ENCODE measurements around the gene ADAM22.

Gene ADAM22

DNA sequence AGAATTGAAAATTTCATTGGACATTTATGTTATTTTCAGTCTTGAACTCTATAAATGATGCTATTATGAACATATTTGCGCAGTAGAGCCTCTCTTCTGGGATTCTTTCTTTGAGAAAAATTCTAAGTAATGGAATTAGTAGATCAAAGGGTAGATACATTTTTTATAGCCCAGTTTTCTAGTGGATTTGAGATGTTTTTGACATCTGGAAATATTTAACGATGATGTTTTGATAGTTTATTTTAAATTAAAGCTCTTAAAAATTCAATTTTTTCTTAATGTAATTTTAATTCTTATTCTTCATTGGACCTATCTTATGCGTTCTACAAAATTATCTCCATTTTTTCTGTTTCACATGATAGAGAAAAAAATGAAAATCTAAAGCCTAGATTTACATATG, 103.0 kb downstream of the ADAM22 start:
- DNase-seq (ENCODE audit: low read depth in 3 of 3), result no peak

DNA sequence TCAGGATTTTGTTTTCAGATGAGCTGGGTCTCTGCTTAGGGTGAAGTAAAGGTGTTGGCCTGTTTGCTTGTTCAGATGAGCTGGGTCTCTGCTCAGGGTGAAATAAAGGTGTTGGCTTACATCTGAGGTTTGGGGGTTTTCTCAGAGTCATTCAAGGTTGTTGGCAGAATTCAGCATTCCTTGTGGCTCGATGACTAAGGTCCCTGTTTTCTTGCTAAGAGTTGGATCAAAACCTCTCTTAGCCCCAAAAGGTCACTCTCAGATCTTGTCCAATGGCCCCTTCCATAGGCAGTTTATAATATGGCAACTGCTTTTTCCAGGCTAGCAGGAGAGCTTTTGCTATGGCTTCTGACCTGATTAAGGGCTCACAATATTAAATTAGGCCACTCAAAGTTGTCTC, 106.6 kb downstream of the ADAM22 start:
- DNase-seq (ENCODE audit: low read depth in 3 of 3), result no peak

DNA sequence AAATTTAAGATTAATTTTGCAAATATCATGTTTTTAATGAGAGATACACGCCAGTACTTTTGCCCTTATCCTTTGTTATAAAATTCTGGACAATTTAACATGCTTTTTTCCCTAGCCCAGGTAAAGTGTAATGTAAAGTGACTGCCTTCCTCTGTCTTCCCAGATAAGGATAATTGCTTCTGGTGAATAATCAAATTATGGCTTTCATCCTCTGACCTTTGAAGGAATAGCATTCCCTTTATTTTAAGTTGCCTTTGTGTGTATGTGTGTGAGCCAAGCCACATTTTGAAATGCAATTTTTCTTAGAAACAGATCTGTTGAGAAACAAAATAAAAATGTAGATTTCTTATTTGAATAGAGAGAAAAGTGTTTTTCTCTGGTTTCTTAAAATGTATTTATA, 107.5 kb downstream of the ADAM22 start:
- DNase-seq (ENCODE audit: low read depth in 3 of 3), result no peak

DNA sequence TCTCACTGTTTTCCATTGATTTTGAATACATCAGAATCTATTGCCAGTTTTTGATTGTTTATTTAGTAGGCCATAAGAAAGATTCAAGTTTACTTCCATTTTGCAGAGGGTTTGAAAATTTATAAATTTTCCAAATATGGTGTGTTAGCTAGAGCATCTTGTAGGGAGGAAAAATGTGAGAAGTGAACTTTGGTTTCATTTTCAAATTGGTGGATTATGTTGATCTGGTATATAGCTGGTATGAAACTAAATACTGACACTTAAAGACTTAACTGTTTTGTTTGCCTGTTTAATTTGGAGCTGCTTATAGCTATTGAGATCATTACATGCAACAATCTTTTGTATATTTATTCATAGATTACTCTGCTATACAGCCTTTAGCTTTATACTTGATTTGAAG, 108.1 kb downstream of the ADAM22 start:
- DNase-seq (ENCODE audit: low read depth in 3 of 3), result no peak

DNA sequence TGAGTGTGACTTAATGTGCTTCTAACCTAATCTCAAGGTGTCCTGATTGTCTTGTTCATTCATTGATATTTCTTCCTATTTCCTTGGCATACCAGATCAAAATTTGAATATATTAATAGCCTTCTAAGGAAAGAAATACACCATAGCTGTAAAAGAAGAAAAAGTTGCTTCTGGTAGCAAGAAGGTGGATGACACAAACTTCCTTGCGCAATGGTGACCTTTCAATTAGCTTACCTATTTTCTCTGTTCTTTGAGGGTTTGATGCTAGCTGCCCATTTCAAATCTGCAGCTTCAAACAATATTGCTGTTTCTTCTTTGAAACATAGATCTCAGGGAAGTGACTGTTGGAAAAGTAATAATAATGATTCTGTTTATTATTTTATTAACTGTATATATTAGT, 108.8 kb downstream of the ADAM22 start:
- DNase-seq (ENCODE audit: low read depth in 3 of 3), result no peak

DNA sequence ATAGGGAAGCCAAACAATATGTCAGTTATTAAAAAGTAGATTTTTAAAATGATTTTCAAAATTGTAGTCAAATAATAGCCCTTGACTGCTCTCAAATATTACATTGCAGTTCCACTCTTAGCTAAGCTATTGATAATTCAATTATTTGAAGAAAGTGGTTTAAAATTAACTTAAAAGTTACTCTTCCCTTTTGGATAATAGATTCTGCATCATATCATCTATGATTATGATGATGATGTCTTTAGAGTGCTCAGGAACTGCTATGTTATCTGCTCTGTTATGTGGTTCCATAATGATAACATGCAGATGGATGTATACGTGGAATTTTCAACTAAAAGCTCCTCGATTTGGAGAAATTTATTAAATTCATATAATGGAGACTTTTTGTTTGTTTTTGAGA, 110.0 kb downstream of the ADAM22 start:
- no peak for DNase-seq (ENCODE audit: low read depth in 3 of 3)

DNA sequence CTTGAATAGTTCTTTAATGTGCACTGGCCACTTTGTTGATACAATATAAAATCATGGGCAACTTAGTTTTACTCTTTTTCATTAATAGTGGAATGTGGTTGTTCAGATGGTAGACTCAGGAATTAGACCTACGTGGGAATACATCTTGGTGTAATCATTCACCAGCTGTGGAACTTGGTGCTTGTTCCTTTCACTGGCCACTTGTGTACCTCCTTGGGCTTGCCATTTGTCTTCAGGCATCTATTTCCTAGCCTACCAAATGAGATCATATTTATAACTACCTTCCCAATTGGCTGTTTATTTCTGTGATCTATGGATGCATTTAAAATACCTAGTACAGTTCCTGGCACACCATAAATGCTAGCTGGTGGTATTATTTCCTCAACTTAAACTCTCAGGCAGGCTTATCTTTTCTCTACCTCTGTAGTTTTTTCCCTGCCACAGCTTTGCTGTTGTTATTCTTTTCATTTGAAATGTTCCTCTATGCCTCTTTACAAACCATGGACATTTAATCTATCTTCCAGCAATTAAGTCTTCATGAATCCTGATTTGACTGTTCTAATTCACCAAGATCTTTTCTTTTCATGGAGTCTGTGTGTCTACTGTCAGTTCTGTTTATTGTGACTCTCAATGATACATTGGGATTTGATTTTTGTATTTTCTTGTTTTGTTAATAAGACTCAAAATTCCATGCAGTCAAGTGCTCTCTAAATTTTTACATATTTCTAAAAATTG, 113.0 kb downstream of the ADAM22 start:
- DNase-seq (ENCODE audit: low read depth in 3 of 3), result no peak

DNA sequence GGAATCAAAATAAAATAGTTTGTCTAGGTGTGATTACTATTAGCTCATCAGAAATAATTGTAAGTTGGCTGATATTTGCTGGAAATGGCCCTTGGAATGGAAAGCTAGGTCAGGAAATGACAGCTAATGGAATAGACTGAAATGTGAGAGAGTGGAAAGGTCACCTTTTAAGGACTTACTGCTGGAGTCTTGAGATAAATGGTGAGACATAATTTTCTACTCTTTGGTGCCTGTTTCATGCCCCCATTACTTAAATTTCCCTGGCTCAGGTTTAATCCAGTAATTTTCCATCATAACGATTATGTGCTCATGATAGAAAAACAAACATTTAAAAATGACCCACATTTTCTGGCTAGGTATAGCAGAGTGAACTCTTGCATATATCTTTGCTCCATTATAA, 123.6 kb downstream of the ADAM22 start:
- DNase-seq (ENCODE audit: low read depth in 3 of 3), result no peak

DNA sequence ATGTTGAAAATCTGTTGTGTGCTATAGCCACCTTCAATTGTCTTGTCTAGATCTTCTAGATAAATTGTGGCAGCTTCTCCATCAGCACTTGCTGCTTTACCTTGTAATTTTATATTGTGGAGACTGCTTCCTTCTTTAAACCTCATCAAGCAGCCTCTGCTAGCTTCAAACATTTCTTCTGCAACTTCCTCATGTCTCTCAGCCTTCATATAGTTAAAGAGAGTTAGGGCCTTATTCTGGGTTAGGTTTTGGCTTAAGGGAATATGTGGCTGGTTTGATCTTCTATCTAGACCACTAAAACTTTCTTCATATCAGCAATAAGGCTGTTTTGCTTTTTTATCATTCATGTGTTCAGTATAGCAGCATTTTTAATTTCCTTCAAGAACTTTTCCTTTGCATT, 128.2 kb downstream of the ADAM22 start:
- no peak for DNase-seq (ENCODE audit: low read depth in 3 of 3)

DNA sequence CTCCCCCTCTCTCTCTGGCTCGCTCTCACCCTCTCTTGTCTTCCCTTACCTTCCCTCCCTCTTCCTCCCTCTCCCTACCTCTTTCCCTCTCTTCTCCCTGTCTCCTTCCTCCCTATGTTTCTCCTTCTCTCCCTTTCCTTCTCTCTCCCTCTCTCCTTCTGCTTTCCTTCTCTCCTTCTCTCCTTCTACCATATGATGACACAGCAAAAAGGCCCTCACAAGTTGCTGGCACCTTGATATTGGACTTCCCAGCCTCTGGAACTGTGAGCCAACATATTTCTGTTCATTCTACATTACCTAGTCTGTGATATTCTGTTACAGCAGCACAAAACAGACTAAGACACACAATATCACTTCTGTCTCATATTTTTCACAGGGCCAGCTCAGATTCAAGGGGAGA, 135.0 kb downstream of the ADAM22 start:
- DNase-seq (ENCODE audit: low read depth in 3 of 3), result no peak

DNA sequence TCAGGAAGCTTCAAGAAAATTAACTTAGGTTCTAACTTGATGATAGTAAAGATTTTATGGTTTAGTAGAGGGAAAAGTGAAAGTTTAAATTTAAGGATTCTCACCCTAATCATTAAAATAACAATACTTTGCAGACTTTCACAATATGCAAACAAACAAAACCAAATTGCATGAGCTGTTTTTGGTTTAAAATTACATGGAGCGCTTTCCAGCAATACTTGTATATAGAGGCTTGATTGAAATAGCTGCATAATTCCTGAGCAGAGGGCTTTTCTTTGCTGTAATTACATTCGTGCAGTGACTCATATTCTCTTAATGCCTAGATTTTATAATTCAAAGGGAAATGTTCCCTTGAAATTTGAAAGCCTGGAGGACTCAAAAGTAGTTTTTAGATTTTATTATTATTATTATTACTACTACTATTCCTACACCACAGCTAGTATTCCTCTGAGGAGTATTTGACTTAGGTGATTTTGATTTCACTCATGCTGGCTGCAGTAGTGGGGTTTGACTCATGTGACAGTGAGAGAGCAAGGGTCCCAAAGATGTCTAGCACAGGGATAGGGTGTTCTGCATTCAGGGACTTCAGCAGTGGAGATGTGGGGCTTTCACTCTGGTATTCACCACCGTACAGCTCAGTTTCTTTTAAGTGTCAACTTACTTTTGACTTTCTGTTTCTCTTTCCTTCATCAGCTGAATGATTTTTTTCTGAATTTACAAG, 138.1 kb downstream of the ADAM22 start:
- no peak for DNase-seq (ENCODE audit: low read depth in 3 of 3)

DNA sequence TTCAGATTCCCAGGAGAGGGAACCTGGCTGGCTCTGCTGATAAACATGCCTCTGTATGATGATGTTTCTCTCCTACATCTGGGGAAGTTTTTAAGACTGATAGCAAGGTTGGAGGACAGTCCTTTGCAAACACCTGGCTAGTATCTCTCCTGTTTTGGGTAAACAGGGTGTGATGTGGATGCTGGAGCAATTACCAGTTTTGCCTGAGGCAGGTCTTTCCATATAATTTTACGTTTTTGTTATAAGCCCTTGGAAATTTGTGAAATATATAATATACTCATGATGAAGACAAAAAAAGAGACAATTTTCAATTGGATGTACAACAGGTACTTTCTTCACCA, 138.6 kb downstream of the ADAM22 start:
- DNase-seq (ENCODE audit: low read depth in 3 of 3), result no peak

DNA sequence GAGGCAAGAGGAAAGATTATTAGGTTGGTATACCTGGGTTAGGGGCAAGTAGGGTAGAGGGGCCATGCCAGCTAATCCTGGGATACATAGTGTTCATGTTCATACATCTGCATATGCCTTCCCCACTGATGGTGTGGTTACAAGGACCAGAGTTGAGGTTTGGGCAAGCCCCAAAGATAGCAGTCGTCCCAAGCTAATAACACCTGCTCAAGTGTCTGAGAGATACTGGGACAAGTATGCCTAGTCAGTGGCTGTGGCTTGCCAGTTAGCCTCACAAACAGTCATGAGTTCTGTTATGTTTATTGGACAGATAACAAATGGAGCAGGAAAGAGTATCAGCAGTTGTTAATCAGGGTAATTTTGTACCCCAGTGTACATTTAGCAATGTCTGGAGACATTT, 139.6 kb downstream of the ADAM22 start:
- DNase-seq (ENCODE audit: low read depth in 3 of 3), result no peak

DNA sequence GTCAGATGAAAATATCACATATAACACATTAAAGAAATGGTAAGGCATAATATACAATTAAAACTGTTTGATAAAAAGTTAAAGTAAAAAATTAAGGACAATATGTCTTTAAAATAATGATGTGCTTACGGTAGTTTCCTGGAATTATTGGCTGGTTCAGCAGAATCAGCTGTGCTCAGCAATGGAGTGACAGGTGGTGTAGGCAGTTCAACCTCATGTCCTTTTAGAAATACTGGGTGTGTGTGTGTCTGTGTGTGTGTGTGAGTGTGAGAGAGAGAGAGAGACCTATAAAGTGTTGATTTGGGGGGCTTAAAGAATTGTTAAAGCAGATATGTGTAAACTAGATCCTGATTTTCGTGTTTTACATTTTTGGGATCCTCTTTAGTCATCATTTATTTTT, 141.2 kb downstream of the ADAM22 start:
- no peak for DNase-seq (ENCODE audit: low read depth in 3 of 3)

DNA sequence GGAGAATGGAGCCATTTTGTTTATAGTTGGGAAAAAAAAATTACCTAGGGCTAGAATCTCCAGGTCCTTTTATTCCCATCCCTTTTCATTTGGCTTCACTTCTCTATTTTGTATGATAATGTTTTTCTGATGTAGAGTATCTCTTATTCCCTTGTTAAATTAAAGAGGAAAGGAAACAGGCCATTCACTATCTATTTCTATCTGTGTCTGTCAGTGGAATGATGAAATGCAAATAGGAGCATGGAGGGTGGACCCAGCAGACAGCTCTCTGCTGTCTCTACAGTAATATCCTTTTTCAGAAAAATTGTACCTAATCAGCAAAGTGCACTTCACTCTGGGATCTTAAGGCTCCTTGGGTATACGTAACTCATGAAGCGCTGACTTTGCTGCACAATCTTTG, 149.8 kb downstream of the ADAM22 start:
- DNase-seq (ENCODE audit: low read depth in 3 of 3), result no peak

DNA sequence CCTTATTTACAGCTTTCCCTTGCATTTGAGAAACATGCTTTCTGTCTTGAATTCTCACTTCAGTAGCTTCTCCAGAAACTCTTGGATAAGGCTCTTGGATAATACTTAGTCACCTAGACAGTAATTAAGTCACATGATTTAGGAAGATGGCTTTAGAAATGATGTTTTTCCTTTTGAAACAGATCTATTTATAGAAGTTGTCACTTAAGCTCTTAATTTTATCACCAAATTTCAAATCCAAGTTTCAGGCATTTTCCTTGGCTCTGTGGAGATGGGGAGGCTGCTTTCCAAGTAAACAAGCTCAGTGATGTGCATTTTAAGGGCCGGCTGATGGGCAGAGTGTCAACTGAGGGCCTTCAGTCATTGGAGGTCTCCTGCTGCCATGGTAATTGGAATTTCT, 155.5 kb downstream of the ADAM22 start:
- DNase-seq (ENCODE audit: low read depth in 3 of 3), result no peak

DNA sequence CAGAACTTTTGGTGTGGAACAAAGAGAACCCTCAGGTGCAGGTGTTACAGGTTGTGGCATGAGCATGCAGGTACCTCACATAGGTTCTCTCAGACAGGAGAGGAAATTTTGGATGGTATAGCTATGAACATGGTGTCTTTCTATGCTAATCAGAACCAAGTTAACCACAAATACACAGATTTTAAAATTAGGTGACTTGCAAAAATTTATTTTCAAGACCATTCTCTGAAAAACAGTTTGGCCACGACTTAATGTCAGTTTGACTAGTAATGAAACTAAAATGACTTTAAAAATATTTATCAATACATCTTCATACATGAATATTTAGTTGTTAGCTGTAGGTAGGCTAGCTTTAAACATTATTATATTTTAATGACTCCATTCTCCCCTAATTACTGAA, 156.2 kb downstream of the ADAM22 start:
- no peak for DNase-seq (ENCODE audit: low read depth in 3 of 3)

DNA sequence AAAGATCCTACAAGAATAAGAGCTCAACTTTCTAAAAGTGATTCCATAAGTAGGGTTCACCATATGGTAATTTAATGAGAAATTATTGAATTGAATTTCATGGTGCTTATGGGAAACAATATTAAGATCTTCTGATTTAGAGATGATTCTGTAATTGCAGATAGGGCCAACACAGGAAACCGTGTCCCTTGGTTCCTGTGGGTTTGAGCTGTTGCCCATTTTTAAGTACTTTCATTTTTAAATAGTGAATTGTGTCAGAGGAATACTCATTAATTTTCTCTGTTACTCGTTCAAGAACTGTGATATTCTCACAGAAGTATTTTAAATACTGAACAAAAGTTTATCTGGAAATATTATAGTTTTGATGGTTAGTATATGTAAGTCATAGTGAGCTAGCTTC, 156.6 kb downstream of the ADAM22 start:
- DNase-seq (ENCODE audit: low read depth in 3 of 3), result no peak

DNA sequence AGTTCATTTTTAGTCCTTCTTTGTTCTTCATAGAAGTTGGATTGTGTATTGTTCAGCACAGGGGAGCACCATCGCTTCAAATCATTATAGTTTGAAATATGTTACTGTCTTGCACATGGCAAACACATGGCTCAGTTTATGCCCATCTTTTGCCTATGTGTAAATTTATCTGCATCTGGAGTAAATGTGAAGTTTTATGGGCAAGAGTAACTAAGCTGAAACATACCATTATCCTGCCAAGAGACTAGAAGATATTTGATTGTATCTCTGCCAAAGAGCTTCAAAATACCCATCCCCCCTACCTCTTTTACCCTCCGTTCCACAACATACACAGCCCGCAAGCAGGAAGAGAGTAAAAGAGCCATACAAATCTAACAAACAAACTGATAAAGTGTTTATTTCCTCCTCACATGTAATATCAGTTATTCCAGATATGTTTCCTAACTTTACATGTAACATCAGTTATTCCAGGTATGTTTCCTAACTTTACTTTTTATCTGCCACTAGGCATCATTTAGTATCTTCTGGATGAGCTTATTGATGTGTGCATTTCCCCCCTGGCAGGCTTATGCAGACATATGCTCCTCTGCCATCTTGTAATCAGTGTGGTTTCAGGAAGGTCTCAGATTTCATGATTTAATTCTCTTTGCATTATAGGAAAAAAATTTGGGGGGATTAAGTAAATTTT, 158.1 kb downstream of the ADAM22 start:
- no peak for DNase-seq (ENCODE audit: low read depth in 3 of 3)

DNA sequence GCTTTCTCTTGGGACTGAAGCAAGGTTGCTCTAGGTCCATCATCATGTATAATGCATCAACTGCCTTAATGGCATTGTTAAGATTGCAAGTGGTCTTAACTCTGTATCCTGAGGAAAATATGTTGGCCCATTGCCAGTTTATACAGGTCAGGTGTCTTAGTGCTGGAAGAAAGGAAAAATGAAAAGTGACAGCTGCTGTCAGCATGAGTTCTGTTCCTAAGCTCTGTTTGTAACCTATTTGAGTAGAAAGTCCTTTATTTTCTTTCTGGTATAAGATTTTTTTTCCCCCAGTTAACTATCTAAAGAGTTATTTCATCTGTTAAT, 158.6 kb downstream of the ADAM22 start:
- no peak for DNase-seq (ENCODE audit: low read depth in 3 of 3)

DNA sequence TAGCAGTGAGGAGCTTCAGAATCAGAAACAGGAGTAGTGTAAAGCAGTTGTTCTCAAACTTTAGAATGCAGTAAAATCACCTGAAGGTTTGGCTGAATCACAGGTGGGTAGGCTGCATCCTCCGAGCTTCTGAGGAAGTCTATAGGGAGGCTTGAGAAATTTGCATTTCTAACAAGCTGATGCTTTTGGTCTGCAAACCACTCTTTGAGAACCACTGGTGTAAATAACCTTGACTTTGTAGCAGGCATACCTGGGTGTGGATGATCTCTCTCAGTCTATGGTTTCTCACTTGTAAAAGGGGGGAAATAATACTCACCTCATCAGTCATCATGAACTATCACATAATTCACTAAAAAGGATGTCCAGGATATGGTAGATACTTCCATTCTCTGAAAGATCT, 167.7 kb downstream of the ADAM22 start:
- DNase-seq (ENCODE audit: low read depth in 3 of 3), result no peak

DNA sequence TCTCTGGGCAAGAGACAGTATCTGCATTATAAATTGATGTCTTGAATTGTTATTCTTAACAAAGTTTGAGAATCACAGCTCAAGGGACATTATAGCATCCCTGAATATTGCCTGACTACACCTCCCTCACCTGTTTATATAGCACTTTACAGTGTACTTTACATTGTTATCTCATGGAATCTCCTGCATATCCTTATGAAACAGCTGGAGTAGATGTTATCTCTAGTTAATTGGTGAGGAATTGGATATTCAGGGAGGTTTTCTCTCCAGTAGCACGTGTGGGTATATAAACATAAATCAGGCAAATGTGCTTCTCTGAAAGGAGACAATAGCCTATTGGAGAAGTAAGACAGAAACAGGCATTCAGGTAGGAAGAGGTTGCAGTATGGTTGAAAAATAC, 168.6 kb downstream of the ADAM22 start:
- no peak for DNase-seq (ENCODE audit: low read depth in 3 of 3)

DNA sequence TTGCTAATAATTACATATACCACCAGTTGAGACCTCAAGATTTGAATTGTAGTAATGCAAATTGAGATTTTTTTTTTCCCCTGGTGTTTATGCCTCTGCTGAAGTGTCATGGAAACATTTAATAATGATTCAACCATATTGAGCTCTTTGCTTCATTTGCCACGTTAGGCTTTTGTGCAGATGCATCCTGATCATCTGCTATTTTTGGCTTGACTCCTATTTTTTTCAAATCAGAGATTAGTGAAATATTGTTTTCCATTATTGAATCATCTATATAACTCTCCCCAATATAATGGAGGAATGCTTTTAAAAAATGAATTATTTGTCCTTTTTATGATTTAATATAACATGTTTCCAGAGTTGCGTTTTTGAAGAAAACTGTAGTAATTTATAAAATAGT, 170.7 kb downstream of the ADAM22 start:
- no peak for DNase-seq (ENCODE audit: low read depth in 3 of 3)
